Neutrophil (primary cell): ENCODE measurements around the gene OR51E1.
A peak's percentile ranks its signal among the peaks of the same experiment; 100 is the strongest.

Experiments
- H3K27ac ChIP-seq: fragments of 200-600 bp; sonication (generic); 2 replicates; pipeline ENCODE4 v1.5.1; 2016; ENCODE audit warnings: mild to moderate bottlenecking, moderate library complexity
- H3K27me3 ChIP-seq: fragments of 200-600 bp; sonication (generic); 2 replicates; pipeline ENCODE4 v1.6.0; 2016; ENCODE audit warnings: mild to moderate bottlenecking
- H3K36me3 ChIP-seq: fragments of 200-600 bp; sonication (generic); 2 replicates; pipeline ENCODE4 v1.5.1; 2017
- H3K4me1 ChIP-seq, 2 experiments: fragments of 200-600 bp in 1 of 2; sonication (generic) in 1 of 2; 1 replicate in 1 of 2; 2 replicates in 1 of 2; pipeline versions ENCODE4 v1.5.1 to v1.6.1; 2013 to 2016; ENCODE audit warnings: low read depth in 1 of 2, low read length in 1 of 2, mild to moderate bottlenecking in 1 of 2, moderate library complexity in 1 of 2; ENCODE audit not compliant: control insufficient read depth in 1 of 2, insufficient read depth in 1 of 2
- H3K4me3 ChIP-seq, 2 experiments: fragments of 200-600 bp in 1 of 2; sonication (generic) in 1 of 2; 1 replicate in 1 of 2; 2 replicates in 1 of 2; pipeline ENCODE4 v1.5.1; 2013 to 2016; ENCODE audit warnings: low read depth in 1 of 2, low read length in 1 of 2, mild to moderate bottlenecking in 1 of 2, moderate library complexity in 1 of 2
- H3K9me3 ChIP-seq: fragments of 200-600 bp; sonication (generic); 2 replicates; pipeline ENCODE4 v1.5.1; 2016
- CTCF ChIP-seq: fragments of 200-600 bp; sonication (generic); IDR thresholded peaks from 2 replicates; pipeline ENCODE4 v1.5.1; 2016; ENCODE audit warnings: antibody characterized with exemption

OR51E1 gene

GRCh38 chr11:4610258-4610935, 33.4 kb upstream of the OR51E1 start:
- peak overlapping the region; percentile 35 for H3K27ac ChIP-seq
- no peaks in the 10 kb centered on the region for H3K9me3 ChIP-seq
- no peak for TF ChIP-seq CTCF
- peaks cover 4% of the 10 kb centered on the region for H3K27me3 ChIP-seq
- peak overlapping the region in 1 of 2 experiments; percentile 0 for H3K4me3 ChIP-seq
- H3K36me3 ChIP-seq = no peaks in the 10 kb centered on the region
- H3K4me1 ChIP-seq = peaks cover 15 to 31% of the 10 kb centered on the region in 2 experiments

- no peak overlapping the region for H3K27ac ChIP-seq
- no peak overlapping the region for H3K4me3 ChIP-seq
- H3K9me3 ChIP-seq = no peaks in the 10 kb centered on the region
- no peak for TF ChIP-seq CTCF
- H3K27me3 ChIP-seq = peaks cover 4% of the 10 kb centered on the region
- no peaks in the 10 kb centered on the region for H3K36me3 ChIP-seq
- peaks cover 12 to 26% of the 10 kb centered on the region in 2 experiments for H3K4me1 ChIP-seq
Measured at GRCh38 chr11:4611986-4612385, 31.8 kb upstream of the OR51E1 start.

DNA sequence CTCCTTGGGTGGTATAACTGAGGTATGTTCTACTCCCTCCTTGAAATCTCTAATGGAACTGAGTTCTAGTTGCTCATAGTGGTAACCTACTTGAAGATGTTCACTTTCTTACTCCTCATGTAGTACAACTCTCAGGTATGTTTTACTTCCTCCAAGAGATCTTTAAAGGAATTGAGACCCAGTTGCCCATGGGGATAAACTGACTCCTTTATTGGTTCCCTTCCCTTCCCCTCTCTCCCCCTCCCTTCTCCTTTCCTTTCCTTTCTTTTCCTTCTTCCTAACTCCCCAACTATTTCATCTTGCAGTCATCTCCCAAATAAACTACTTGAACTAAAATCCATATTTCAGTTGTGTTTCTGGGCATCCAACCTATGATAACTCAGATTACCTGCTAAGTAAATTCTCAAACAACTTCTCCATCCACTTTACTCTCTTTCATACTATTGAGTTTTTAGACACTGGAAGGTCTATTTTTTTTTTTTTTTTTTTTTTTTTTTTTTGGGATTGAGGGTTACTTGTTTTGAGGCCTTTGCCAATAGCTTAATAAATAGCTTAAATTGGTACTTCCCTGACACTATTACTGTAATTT, 27.8 kb upstream of the OR51E1 start:
- H3K4me3 ChIP-seq = no peak overlapping the region
- H3K27me3 ChIP-seq = peaks cover 12% of the 10 kb centered on the region
- no peaks in the 10 kb centered on the region for H3K36me3 ChIP-seq
- H3K4me1 ChIP-seq = no peaks in the 10 kb centered on the region
- no peak overlapping the region for H3K27ac ChIP-seq
- TF ChIP-seq CTCF = no peak
- no peaks in the 10 kb centered on the region for H3K9me3 ChIP-seq

GRCh38 chr11:4619514-4619913, 24.3 kb upstream of the OR51E1 start:
- Histone ChIP-seq H3K4me1 (no peaks in the 10 kb centered on the region), H3K4me3 (no peak overlapping the region), H3K27me3 (peaks cover 16% of the 10 kb centered on the region), H3K27ac (no peak overlapping the region), H3K36me3 (no peaks in the 10 kb centered on the region), H3K9me3 (no peaks in the 10 kb centered on the region)
- TF ChIP-seq CTCF = no peak

GRCh38 chr11:4626207-4627099, 17.3 kb upstream of the OR51E1 start:
- H3K4me1 ChIP-seq = no peaks in the 10 kb centered on the region
- peak; percentile 29 for TF ChIP-seq CTCF
- no peak overlapping the region for H3K4me3 ChIP-seq

More at GRCh38 chr11:4626207-4627099, 17.3 kb upstream of the OR51E1 start:
- Histone ChIP-seq H3K36me3 (no peaks in the 10 kb centered on the region), H3K9me3 (peaks cover 8% of the 10 kb centered on the region), H3K27ac (no peak overlapping the region), H3K27me3 (peaks cover 28% of the 10 kb centered on the region)
